Left renal pelvis (tissue), 4 donors: ENCODE measurements around the gene RNF6. TPM values are rescaled to one million over a fixed set of nuclear protein-coding genes. Genes with fewer than 3 reads are reported as not detected.

Experiments
- DNase-seq, 4 donors: peaks; one replicate each; pipeline ENCODE4 v3.0.0-alpha.2; 2013; ENCODE audit warnings: low read depth in 4 of 4, low spot score in 3 of 4
- polyA plus RNA-seq, 4 donors: library from polyadenylated mRNA; unstranded; fragments of 120-200 nt; gene quantifications; one replicate each; pipeline ENCODE4 v1.2.1, GENCODE V29; 2013; ENCODE audit not compliant: insufficient read length in 4 of 4

RNF6 gene
- polyA plus RNA-seq, 4 donors, result 22.7 to 45.7 (median 34.5) TPM

GRCh38 chr13:26168237-26168814, 53.8 kb downstream of the RNF6 start:
- no peak for DNase-seq

GRCh38 chr13:26163812-26164211, 58.3 kb downstream of the RNF6 start:
- DNase-seq, result no peak

Other genes with a start within 250 kb of the RNF6 start
- gene SHISA2, start 170.3 kb downstream of the RNF6 start, polyA plus RNA-seq, result 10 to 100 TPM; 19.1 to 67.1 (median 60.7) TPM
- gene CDK8, start 31.8 kb upstream of the RNF6 start, polyA plus RNA-seq, result 10 to 100 TPM; 17.2 to 26.4 (median 23.0) TPM